Suprapubic skin (tissue), 4 donors: ENCODE measurements around the gene ENO2.

Experiments
- EP300 ChIP-seq: sonication (generic); formaldehyde crosslinking; IDR thresholded peaks from one replicate; pipeline ENCODE4 v1.6.1; 2017; ENCODE audit warnings: antibody characterized with exemption
- POLR2A ChIP-seq, 2 donors: fragments of 450-650 bp; IDR thresholded peaks; one replicate each; pipeline ENCODE4 v1.6.1; 2017; ENCODE audit warnings: antibody characterized with exemption in 2 of 2, mild to moderate bottlenecking in 2 of 2, moderate library complexity in 2 of 2
- POLR2AphosphoS5 ChIP-seq, 3 donors: sonication (generic); formaldehyde crosslinking; IDR thresholded peaks; one replicate each; pipeline ENCODE4 v1.6.1; 2017; ENCODE audit warnings: antibody characterized with exemption in 3 of 3
- TF ChIP-seq, protein P1 (sequence below), 2 donors: fragments of 200-600 bp in 1 of 2; fragments of 450-650 bp in 1 of 2; sonication (generic) in 1 of 2; IDR thresholded peaks; one replicate each; pipeline ENCODE4 v1.5.1; 2016 to 2019; ENCODE audit warnings: antibody characterized with exemption in 2 of 2, mild to moderate bottlenecking in 1 of 2, moderate library complexity in 1 of 2

DNA sequence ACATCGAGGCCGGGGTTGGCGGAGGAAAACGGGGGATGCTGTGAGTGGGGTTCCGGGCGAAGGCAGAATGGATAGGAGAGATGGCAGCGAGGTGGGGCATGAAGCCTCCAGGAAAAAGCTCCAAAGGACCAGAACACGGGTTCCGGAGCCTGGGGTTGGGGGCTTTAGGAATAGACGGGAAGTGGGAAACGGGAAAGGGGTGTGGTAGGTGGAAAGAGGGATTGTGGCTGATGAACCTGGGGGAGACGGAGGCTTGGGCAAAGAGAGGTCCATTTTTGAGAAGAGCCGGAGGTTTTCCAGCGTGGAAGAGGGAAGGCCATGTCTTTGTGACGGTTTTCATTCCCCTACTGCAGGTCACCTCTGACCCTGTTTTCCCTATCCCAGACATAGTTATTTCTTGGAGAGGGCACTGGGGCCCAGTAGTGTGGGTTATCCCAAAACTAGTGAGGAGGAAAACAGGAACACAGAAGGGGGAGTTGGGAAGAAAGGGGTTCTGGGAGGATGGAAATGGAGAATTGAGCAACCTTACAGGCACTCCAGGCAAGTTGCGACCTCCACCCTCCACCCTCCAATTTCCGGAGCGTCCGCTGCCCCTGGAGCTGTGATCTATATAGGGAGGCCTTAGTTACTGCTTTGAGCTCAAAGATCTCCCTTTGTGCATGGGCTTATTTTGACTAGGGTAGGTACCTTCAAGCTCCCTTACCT lies 14.5 kb downstream of the ENO2 start:
- TF ChIP-seq, protein P1, sequence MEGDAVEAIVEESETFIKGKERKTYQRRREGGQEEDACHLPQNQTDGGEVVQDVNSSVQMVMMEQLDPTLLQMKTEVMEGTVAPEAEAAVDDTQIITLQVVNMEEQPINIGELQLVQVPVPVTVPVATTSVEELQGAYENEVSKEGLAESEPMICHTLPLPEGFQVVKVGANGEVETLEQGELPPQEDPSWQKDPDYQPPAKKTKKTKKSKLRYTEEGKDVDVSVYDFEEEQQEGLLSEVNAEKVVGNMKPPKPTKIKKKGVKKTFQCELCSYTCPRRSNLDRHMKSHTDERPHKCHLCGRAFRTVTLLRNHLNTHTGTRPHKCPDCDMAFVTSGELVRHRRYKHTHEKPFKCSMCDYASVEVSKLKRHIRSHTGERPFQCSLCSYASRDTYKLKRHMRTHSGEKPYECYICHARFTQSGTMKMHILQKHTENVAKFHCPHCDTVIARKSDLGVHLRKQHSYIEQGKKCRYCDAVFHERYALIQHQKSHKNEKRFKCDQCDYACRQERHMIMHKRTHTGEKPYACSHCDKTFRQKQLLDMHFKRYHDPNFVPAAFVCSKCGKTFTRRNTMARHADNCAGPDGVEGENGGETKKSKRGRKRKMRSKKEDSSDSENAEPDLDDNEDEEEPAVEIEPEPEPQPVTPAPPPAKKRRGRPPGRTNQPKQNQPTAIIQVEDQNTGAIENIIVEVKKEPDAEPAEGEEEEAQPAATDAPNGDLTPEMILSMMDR (IDR thresholded peaks at IDR 0.05), result no peak
- TF ChIP-seq POLR2A (IDR thresholded peaks at IDR 0.05), result no peak
- no peak for TF ChIP-seq POLR2AphosphoS5 (IDR thresholded peaks at IDR 0.05)
- no peak for TF ChIP-seq EP300
